ENCODE measurements around the gene STPG4.
"Not testable (repeated sequence)": the region's sequence is repeated elsewhere in the genome, so short reads cannot be mapped to it uniquely, and the experiment has no call there.

Gene STPG4

GRCh38 chr2:47172922-47173695, 18.0 kb upstream of the STPG4 start:
- Histone ChIP-seq H3K9me3 (replicated peaks; ENCODE audit: low read length) (no peaks in the 10 kb centered on the region), H3K4me3 (ENCODE audit: low read length) (peak overlapping the region; percentile 100), H3K36me3 (ENCODE audit: insufficient read depth, low read length) (peaks cover 41% of the 10 kb centered on the region), H3K4me2 (ENCODE audit: low read length) (peak overlapping the region; percentile 88), H3K27me3 (ENCODE audit: control insufficient read depth, insufficient read depth, low read length) (no peaks in the 10 kb centered on the region), H3K4me1 (ENCODE audit: control insufficient read depth, insufficient read depth, low read length) (peaks cover 57% of the 10 kb centered on the region), H3K9ac (ENCODE audit: low read depth, low read length) (peak overlapping the region; percentile 100)

- peak overlapping the region; percentile 100 for H3K9ac ChIP-seq (ENCODE audit: low read depth, low read length)
- no peaks in the 10 kb centered on the region for H3K9me3 ChIP-seq (replicated peaks; ENCODE audit: low read length)
- H3K4me1 ChIP-seq (ENCODE audit: control insufficient read depth, insufficient read depth, low read length), result peaks cover 53% of the 10 kb centered on the region
- peaks cover 46% of the 10 kb centered on the region for H3K36me3 ChIP-seq (ENCODE audit: insufficient read depth, low read length)
- H3K27me3 ChIP-seq (ENCODE audit: control insufficient read depth, insufficient read depth, low read length), result no peaks in the 10 kb centered on the region
- H3K4me3 ChIP-seq (ENCODE audit: low read length), result peak overlapping the region; percentile 100
- H3K4me2 ChIP-seq (ENCODE audit: low read length), result peak overlapping the region; percentile 88
Observed at GRCh38 chr2:47172156-47172921, 17.2 kb upstream of the STPG4 start.

GRCh38 chr2:47169784-47170183, 14.7 kb upstream of the STPG4 start:
- Histone ChIP-seq H3K27me3 (ENCODE audit: control insufficient read depth, insufficient read depth, low read length) (no peaks in the 10 kb centered on the region), H3K9ac (ENCODE audit: low read depth, low read length) (peak overlapping the region; percentile 70), H3K9me3 (replicated peaks; ENCODE audit: low read length) (no peaks in the 10 kb centered on the region), H3K4me2 (ENCODE audit: low read length) (peak overlapping the region; percentile 88), H3K4me3 (ENCODE audit: low read length) (peak overlapping the region; percentile 38), H3K36me3 (ENCODE audit: insufficient read depth, low read length) (peaks cover 66% of the 10 kb centered on the region), H3K4me1 (ENCODE audit: control insufficient read depth, insufficient read depth, low read length) (peaks cover 62% of the 10 kb centered on the region)

- not testable (repeated sequence) for H3K9me3 ChIP-seq (replicated peaks; ENCODE audit: low read length)
- peak overlapping the region; percentile 70 for H3K9ac ChIP-seq (ENCODE audit: low read depth, low read length)
Observed at GRCh38 chr2:47168895-47169294, 13.8 kb upstream of the STPG4 start.

GRCh38 chr2:47167149-47167548, 12.0 kb upstream of the STPG4 start:
- Histone ChIP-seq H3K36me3 (ENCODE audit: insufficient read depth, low read length) (peaks cover 76% of the 10 kb centered on the region), H3K27me3 (ENCODE audit: control insufficient read depth, insufficient read depth, low read length) (no peaks in the 10 kb centered on the region), H3K4me1 (ENCODE audit: control insufficient read depth, insufficient read depth, low read length) (peaks cover 50% of the 10 kb centered on the region), H3K9ac (ENCODE audit: low read depth, low read length) (no peak overlapping the region), H3K4me2 (ENCODE audit: low read length) (no peak overlapping the region), H3K9me3 (replicated peaks; ENCODE audit: low read length) (no peaks in the 10 kb centered on the region), H3K4me3 (ENCODE audit: low read length) (no peak overlapping the region)

More at GRCh38 chr2:47168895-47169294, 13.8 kb upstream of the STPG4 start:
- peak overlapping the region; percentile 33 for H3K4me2 ChIP-seq (ENCODE audit: low read length)
- not testable (repeated sequence) for H3K4me3 ChIP-seq (ENCODE audit: low read length); H3K27me3 ChIP-seq (ENCODE audit: control insufficient read depth, insufficient read depth, low read length)
- peaks cover 71% of the 10 kb centered on the region for H3K36me3 ChIP-seq (ENCODE audit: insufficient read depth, low read length)
- peaks cover 63% of the 10 kb centered on the region for H3K4me1 ChIP-seq (ENCODE audit: control insufficient read depth, insufficient read depth, low read length)

GRCh38 chr2:47165001-47165555, 10.0 kb upstream of the STPG4 start:
- Histone ChIP-seq H3K4me2 (ENCODE audit: low read length) (no peak overlapping the region), H3K4me3 (ENCODE audit: low read length) (no peak overlapping the region), H3K36me3 (ENCODE audit: insufficient read depth, low read length) (peaks cover 87% of the 10 kb centered on the region), H3K9me3 (replicated peaks; ENCODE audit: low read length) (no peaks in the 10 kb centered on the region), H3K9ac (ENCODE audit: low read depth, low read length) (no peak overlapping the region), H3K27me3 (ENCODE audit: control insufficient read depth, insufficient read depth, low read length) (no peaks in the 10 kb centered on the region), H3K4me1 (ENCODE audit: control insufficient read depth, insufficient read depth, low read length) (peaks cover 31% of the 10 kb centered on the region)

- H3K9ac ChIP-seq (ENCODE audit: low read depth, low read length), result peak overlapping the region; percentile 6
- H3K4me3 ChIP-seq (ENCODE audit: low read length), result no peak overlapping the region
- peaks cover 18% of the 10 kb centered on the region for H3K4me1 ChIP-seq (ENCODE audit: control insufficient read depth, insufficient read depth, low read length)
- peaks cover 88% of the 10 kb centered on the region for H3K36me3 ChIP-seq (ENCODE audit: insufficient read depth, low read length)
- H3K9me3 ChIP-seq (replicated peaks; ENCODE audit: low read length), result no peaks in the 10 kb centered on the region
- H3K27me3 ChIP-seq (ENCODE audit: control insufficient read depth, insufficient read depth, low read length), result no peaks in the 10 kb centered on the region
- H3K4me2 ChIP-seq (ENCODE audit: low read length), result no peak overlapping the region
Observed at GRCh38 chr2:47162780-47163179, 7.7 kb upstream of the STPG4 start.

GRCh38 chr2:47161475-47161874, 6.4 kb upstream of the STPG4 start:
- H3K36me3 ChIP-seq (ENCODE audit: insufficient read depth, low read length), result peaks cover 87% of the 10 kb centered on the region

GRCh38 chr2:47160660-47161059, 5.6 kb upstream of the STPG4 start:
- no peak overlapping the region for H3K4me3 ChIP-seq (ENCODE audit: low read length)
- no peaks in the 10 kb centered on the region for H3K27me3 ChIP-seq (ENCODE audit: control insufficient read depth, insufficient read depth, low read length)
- H3K9ac ChIP-seq (ENCODE audit: low read depth, low read length), result no peak overlapping the region
- peaks cover 11% of the 10 kb centered on the region for H3K4me1 ChIP-seq (ENCODE audit: control insufficient read depth, insufficient read depth, low read length)
- no peaks in the 10 kb centered on the region for H3K9me3 ChIP-seq (replicated peaks; ENCODE audit: low read length)
- peaks cover 87% of the 10 kb centered on the region for H3K36me3 ChIP-seq (ENCODE audit: insufficient read depth, low read length)
- H3K4me2 ChIP-seq (ENCODE audit: low read length), result no peak overlapping the region

More at GRCh38 chr2:47161475-47161874, 6.4 kb upstream of the STPG4 start:
- no peak overlapping the region for H3K9ac ChIP-seq (ENCODE audit: low read depth, low read length)
- no peak overlapping the region for H3K4me3 ChIP-seq (ENCODE audit: low read length)
- H3K4me2 ChIP-seq (ENCODE audit: low read length), result no peak overlapping the region
- no peaks in the 10 kb centered on the region for H3K27me3 ChIP-seq (ENCODE audit: control insufficient read depth, insufficient read depth, low read length)
- H3K9me3 ChIP-seq (replicated peaks; ENCODE audit: low read length), result no peaks in the 10 kb centered on the region
- peaks cover 16% of the 10 kb centered on the region for H3K4me1 ChIP-seq (ENCODE audit: control insufficient read depth, insufficient read depth, low read length)

- H3K36me3 ChIP-seq (ENCODE audit: insufficient read depth, low read length), result peaks cover 86% of the 10 kb centered on the region
- H3K9me3 ChIP-seq (replicated peaks; ENCODE audit: low read length), result no peaks in the 10 kb centered on the region
- no peak overlapping the region for H3K9ac ChIP-seq (ENCODE audit: low read depth, low read length)
- peaks cover 8% of the 10 kb centered on the region for H3K4me1 ChIP-seq (ENCODE audit: control insufficient read depth, insufficient read depth, low read length)
- no peak overlapping the region for H3K4me3 ChIP-seq (ENCODE audit: low read length)
- no peaks in the 10 kb centered on the region for H3K27me3 ChIP-seq (ENCODE audit: control insufficient read depth, insufficient read depth, low read length)
- no peak overlapping the region for H3K4me2 ChIP-seq (ENCODE audit: low read length)
Observed at GRCh38 chr2:47160211-47160610, 5.1 kb upstream of the STPG4 start.

GRCh38 chr2:47159627-47160026, 4.5 kb upstream of the STPG4 start:
- H3K9ac ChIP-seq (ENCODE audit: low read depth, low read length), result no peak overlapping the region
- no peaks in the 10 kb centered on the region for H3K27me3 ChIP-seq (ENCODE audit: control insufficient read depth, insufficient read depth, low read length)
- no peaks in the 10 kb centered on the region for H3K9me3 ChIP-seq (replicated peaks; ENCODE audit: low read length)
- H3K4me3 ChIP-seq (ENCODE audit: low read length), result no peak overlapping the region
- peaks cover 86% of the 10 kb centered on the region for H3K36me3 ChIP-seq (ENCODE audit: insufficient read depth, low read length)
- H3K4me2 ChIP-seq (ENCODE audit: low read length), result no peak overlapping the region
- H3K4me1 ChIP-seq (ENCODE audit: control insufficient read depth, insufficient read depth, low read length), result peaks cover 3% of the 10 kb centered on the region
